Osteocyte (in vitro differentiated cells): ENCODE measurements around the gene UGT3A2. TPM values are rescaled to one million over a fixed set of nuclear protein-coding genes. Genes with fewer than 3 reads are reported as not detected.

Experiments used
- DNase-seq: peaks from one replicate; pipeline ENCODE4 v3.0.0; 2021; ENCODE audit warnings: mixed read lengths; ENCODE audit not compliant: unreplicated experiment; ENCODE audit errors: extremely low spot score
- H3K27ac Mint-ChIP-seq: one replicate; pipeline ENCODE4 v1.8.0; 2021; ENCODE audit warnings: mild to moderate bottlenecking, mixed read lengths; ENCODE audit not compliant: unreplicated experiment
- H3K27me3 Mint-ChIP-seq: one replicate; pipeline ENCODE4 v1.8.0; 2021; ENCODE audit warnings: mixed read lengths; ENCODE audit not compliant: unreplicated experiment
- H3K36me3 Mint-ChIP-seq: one replicate; pipeline ENCODE4 v1.8.0; 2021; ENCODE audit warnings: mixed read lengths; ENCODE audit not compliant: unreplicated experiment
- H3K4me1 Mint-ChIP-seq: one replicate; pipeline ENCODE4 v1.8.0; 2021; ENCODE audit warnings: mixed read lengths; ENCODE audit not compliant: unreplicated experiment
- H3K4me3 Mint-ChIP-seq: one replicate; pipeline ENCODE4 v1.8.0; 2021; ENCODE audit warnings: mild to moderate bottlenecking, moderate library complexity, mixed read lengths; ENCODE audit not compliant: unreplicated experiment
- H3K9me3 Mint-ChIP-seq: one replicate; pipeline ENCODE4 v1.8.0; 2021; ENCODE audit warnings: mixed read lengths; ENCODE audit not compliant: unreplicated experiment
- CTCF ChIP-seq: fragments of 200-600 bp; sonication (generic); IDR thresholded peaks from 2 replicates; pipeline ENCODE4 v1.5.0; 2021; ENCODE audit warnings: antibody characterized with exemption, mild to moderate bottlenecking, moderate library complexity
- total RNA-seq: library from RNA; stranded (reverse); gene quantifications from 2 replicates; pipeline ENCODE4 v1.2.1, GENCODE V29; 2021

Gene UGT3A2
- total RNA-seq, 1 donor from 2014 or later = not detected

- Mint-ChIP-seq H3K27ac (no peak overlapping the region), H3K4me3 (no peak overlapping the region), H3K4me1 (no peaks in the 10 kb centered on the region), H3K27me3 (peaks cover 26% of the 10 kb centered on the region), H3K36me3 (no peaks in the 10 kb centered on the region), H3K9me3 (no peaks in the 10 kb centered on the region)
- no peak for TF ChIP-seq CTCF
- DNase-seq = no peak
Measured at GRCh38 chr5:36054647-36055046, 12.0 kb downstream of the UGT3A2 start.

GRCh38 chr5:36052538-36052937 lies 14.1 kb downstream of the UGT3A2 start:
- no peak for TF ChIP-seq CTCF
- no peaks in the 10 kb centered on the region for H3K4me1 Mint-ChIP-seq
- no peak overlapping the region for H3K27ac Mint-ChIP-seq
- H3K27me3 Mint-ChIP-seq = peaks cover 15% of the 10 kb centered on the region
- H3K9me3 Mint-ChIP-seq = no peaks in the 10 kb centered on the region
- H3K4me3 Mint-ChIP-seq = no peak overlapping the region
- DNase-seq = no peak
- no peaks in the 10 kb centered on the region for H3K36me3 Mint-ChIP-seq

- no peaks in the 10 kb centered on the region for H3K36me3 Mint-ChIP-seq
- H3K4me3 Mint-ChIP-seq = no peak overlapping the region
- peaks cover 16% of the 10 kb centered on the region for H3K27me3 Mint-ChIP-seq
- no peak for TF ChIP-seq CTCF
- no peaks in the 10 kb centered on the region for H3K9me3 Mint-ChIP-seq
- no peaks in the 10 kb centered on the region for H3K4me1 Mint-ChIP-seq
- H3K27ac Mint-ChIP-seq = no peak overlapping the region
- DNase-seq = no peak
Measured at GRCh38 chr5:36049949-36050348, 16.7 kb downstream of the UGT3A2 start.

- peaks cover 24% of the 10 kb centered on the region for H3K27me3 Mint-ChIP-seq
- no peak for TF ChIP-seq CTCF
- H3K4me1 Mint-ChIP-seq = no peaks in the 10 kb centered on the region
- no peak overlapping the region for H3K27ac Mint-ChIP-seq
- no peaks in the 10 kb centered on the region for H3K36me3 Mint-ChIP-seq
- no peaks in the 10 kb centered on the region for H3K9me3 Mint-ChIP-seq
- H3K4me3 Mint-ChIP-seq = no peak overlapping the region
- no peak for DNase-seq
Measured at GRCh38 chr5:36047384-36048160, 19.1 kb downstream of the UGT3A2 start.

GRCh38 chr5:36045895-36046294 lies 20.8 kb downstream of the UGT3A2 start:
- DNase-seq = no peak
- TF ChIP-seq CTCF = no peak
- H3K27ac Mint-ChIP-seq = no peak overlapping the region
- H3K4me3 Mint-ChIP-seq = no peak overlapping the region
- H3K27me3 Mint-ChIP-seq = peaks cover 25% of the 10 kb centered on the region
- H3K36me3 Mint-ChIP-seq = no peaks in the 10 kb centered on the region
- no peaks in the 10 kb centered on the region for H3K4me1 Mint-ChIP-seq
- H3K9me3 Mint-ChIP-seq = no peaks in the 10 kb centered on the region
